Erythroblast (primary cell): ENCODE measurements around the gene CITED2.

Experiments used
- GATA1 ChIP-seq: IDR thresholded peaks from 2 replicates; pipeline ENCODE4 v1.6.1; 2011; ENCODE audit warnings: low read depth, mild to moderate bottlenecking, control low read depth, low read length, moderate library complexity
- POLR2A ChIP-seq: IDR thresholded peaks from 2 replicates; pipeline ENCODE4 v1.6.1; 2011; ENCODE audit warnings: mild to moderate bottlenecking, low read length

DNA sequence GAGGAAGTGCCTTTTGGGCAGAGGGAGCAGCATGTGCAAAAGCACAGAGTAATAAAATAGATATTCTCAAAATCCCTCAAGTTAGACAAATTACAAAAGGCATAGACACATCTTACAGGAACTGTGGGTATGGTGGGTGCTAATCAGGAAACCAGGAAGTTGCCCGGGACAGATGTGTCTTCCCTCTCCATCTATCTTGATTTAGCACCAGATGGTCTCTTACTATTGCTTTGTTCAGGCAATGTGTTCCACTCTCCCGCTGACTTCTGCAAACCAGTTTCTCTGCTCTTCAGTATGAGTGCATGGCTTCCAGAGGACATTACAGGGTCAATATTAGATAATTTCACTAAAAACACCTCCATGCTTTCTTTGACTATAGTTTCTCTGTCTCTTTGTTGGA lies 13.2 kb downstream of the CITED2 start:
- TF ChIP-seq POLR2A = no peak
- TF ChIP-seq GATA1 = no peak
